BLaER1 (cell line): ENCODE results near the gene KLHL12.

ENCODE experiments used
- H3K27ac ChIP-seq: shearing (Covaris generic); formaldehyde crosslinking; 2 replicates; pipeline ENCODE4 v1.8.1; 2022
- H3K27me3 ChIP-seq: shearing (Covaris generic); formaldehyde crosslinking; 2 replicates; pipeline ENCODE4 v1.8.1; 2022
- H3K36me3 ChIP-seq: shearing (Covaris generic); formaldehyde crosslinking; 2 replicates; pipeline ENCODE4 v1.8.1; 2022
- H3K4me1 ChIP-seq: shearing (Covaris generic); formaldehyde crosslinking; 2 replicates; pipeline ENCODE4 v1.8.1; 2022
- H3K4me2 ChIP-seq: shearing (Covaris generic); formaldehyde crosslinking; 2 replicates; pipeline ENCODE4 v1.8.1; 2022
- H3K4me3 ChIP-seq: shearing (Covaris generic); formaldehyde crosslinking; 2 replicates; pipeline ENCODE4 v1.8.1; 2022
- H3K9ac ChIP-seq: shearing (Covaris generic); formaldehyde crosslinking; 2 replicates; pipeline ENCODE4 v1.8.1; 2022
- H3K9me3 ChIP-seq: shearing (Covaris generic); formaldehyde crosslinking; 2 replicates; pipeline ENCODE4 v1.8.1; 2022
- H4K20me1 ChIP-seq: shearing (Covaris generic); formaldehyde crosslinking; 2 replicates; pipeline ENCODE4 v1.8.1; 2022
- Cebpa-rat ChIP-seq: shearing (Covaris generic); IDR thresholded peaks from 2 replicates; pipeline ENCODE4 v1.8.1; 2022

The KLHL12 gene

GRCh38 chr1:202964791-202965410 is 37.9 kb upstream of the KLHL12 start:
- no peaks in the 10 kb centered on the region for H3K9me3 ChIP-seq
- H3K9ac ChIP-seq = no peak overlapping the region
- no peak for TF ChIP-seq Cebpa-rat
- no peaks in the 10 kb centered on the region for H3K27me3 ChIP-seq
- peaks cover 50% of the 10 kb centered on the region for H3K36me3 ChIP-seq
- no peak overlapping the region for H3K4me3 ChIP-seq
- H3K4me1 ChIP-seq = peaks cover 45% of the 10 kb centered on the region
- no peak overlapping the region for H3K27ac ChIP-seq
- H4K20me1 ChIP-seq = 0 out of 2 replicates have a peak, but pooled peaks cover 8% of the 10 kb centered on the region
- H3K4me2 ChIP-seq = peak overlapping the region; percentile 98; the same call in 1 of the 2 replicates

DNA sequence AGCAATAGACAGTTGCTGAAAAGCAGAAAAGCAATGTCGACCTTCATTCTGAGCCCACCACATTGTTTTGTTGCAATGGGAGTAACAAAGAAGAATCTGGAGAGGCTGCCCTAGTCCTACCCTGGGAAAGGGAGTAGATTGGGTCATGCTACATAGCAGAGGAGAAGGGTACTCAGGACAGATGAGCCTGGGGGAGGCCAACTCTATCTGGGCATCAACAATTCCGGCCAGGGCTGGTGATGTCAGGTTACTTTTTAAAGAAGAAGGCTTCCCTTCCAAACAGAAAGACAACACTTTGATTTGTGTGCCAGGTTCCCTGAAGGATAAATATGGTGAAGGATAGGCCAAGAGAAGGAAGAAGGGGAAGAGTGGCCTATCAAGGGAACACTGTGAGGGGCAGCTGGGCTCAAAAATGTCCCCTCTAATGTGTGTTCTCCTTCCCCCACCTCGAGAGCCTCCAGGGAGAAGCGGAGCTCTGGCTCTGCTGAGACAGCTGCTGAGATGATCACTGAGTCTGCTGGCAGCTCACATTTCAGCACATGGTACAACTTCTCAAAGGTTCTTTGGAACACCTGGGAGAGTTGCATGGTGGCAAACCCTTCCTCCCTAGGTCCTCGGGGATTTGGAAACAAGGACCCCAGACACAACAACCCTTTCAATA is 34.3 kb upstream of the KLHL12 start:
- peaks cover 35% of the 10 kb centered on the region for H3K4me1 ChIP-seq
- peak overlapping the region; percentile 5; the same call in 1 of the 2 replicates for H3K9ac ChIP-seq
- no peaks in the 10 kb centered on the region for H3K9me3 ChIP-seq
- no peak overlapping the region for H3K4me3 ChIP-seq
- TF ChIP-seq Cebpa-rat = no peak
- no peaks in the 10 kb centered on the region for H3K27me3 ChIP-seq
- no peak overlapping the region for H3K27ac ChIP-seq
- no peak overlapping the region for H3K4me2 ChIP-seq
- H4K20me1 ChIP-seq = peaks cover 21% of the 10 kb centered on the region
- H3K36me3 ChIP-seq = peaks cover 52% of the 10 kb centered on the region

DNA sequence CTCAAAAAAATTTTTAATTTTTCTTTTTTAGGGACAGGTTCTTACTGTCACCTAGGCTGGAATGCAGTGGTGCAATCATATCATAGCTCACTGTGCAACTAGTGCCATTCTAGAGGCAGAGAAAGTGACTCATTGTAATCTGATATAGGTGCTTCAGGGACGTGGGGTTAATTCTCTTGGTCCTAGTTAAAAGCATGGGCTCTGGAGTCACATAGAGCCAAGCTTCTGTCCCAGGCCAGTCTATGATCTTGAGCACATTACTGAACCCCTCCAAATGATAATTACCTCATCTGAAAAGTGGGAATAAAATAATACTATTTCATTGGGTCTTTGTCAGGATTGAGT is 32.2 kb upstream of the KLHL12 start:
- TF ChIP-seq Cebpa-rat = no peak
- H3K27me3 ChIP-seq = no peaks in the 10 kb centered on the region
- peaks cover 56% of the 10 kb centered on the region for H3K36me3 ChIP-seq
- no peaks in the 10 kb centered on the region for H3K9me3 ChIP-seq
- H3K9ac ChIP-seq = no peak overlapping the region
- no peak overlapping the region for H3K27ac ChIP-seq
- H4K20me1 ChIP-seq = peaks cover 38% of the 10 kb centered on the region
- no peak overlapping the region for H3K4me2 ChIP-seq
- no peak overlapping the region for H3K4me3 ChIP-seq
- peaks cover 31% of the 10 kb centered on the region for H3K4me1 ChIP-seq

DNA sequence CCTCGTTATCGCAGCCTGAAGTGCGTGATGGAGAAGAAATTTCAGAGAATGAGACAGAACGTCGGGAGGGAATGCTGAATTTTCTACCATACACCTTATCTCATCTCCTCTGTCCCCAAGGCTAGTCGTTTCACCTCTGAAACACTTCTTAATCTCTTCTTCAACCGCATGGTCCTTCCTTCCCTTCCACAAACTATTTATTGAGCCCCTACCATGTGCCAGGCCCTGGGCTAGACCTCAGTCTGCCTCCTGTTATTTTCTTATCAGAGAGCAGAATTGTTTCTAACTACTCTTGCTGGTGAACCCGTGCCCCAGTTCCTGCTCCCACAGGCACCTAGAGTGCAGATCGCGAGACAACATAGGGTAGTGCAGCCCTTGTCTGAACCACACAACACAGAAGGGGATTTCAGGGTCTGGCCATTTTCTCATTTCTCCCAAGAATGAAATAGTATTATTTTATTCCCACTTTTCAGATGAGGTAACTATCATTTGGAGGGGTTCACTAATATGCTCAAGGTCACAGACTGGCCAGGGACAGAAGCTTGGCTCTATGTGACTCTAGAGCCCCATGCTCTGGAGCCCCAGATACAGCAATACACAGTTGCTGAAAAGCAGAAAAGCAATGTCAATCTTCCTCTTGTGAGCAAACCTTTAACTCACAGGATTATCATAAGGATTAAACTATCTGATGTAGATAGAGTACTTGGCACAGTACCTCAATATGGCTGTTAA is 31.7 kb upstream of the KLHL12 start:
- 0 out of 2 replicates have a peak overlapping the region, but pooled peaks have one; percentile 26 for H3K27ac ChIP-seq
- peaks cover 35% of the 10 kb centered on the region for H3K4me1 ChIP-seq
- H3K9me3 ChIP-seq = no peaks in the 10 kb centered on the region
- H3K9ac ChIP-seq = peak overlapping the region; percentile 97
- peaks cover 43% of the 10 kb centered on the region for H4K20me1 ChIP-seq
- peak overlapping the region; percentile 99 for H3K4me3 ChIP-seq
- TF ChIP-seq Cebpa-rat = no peak
- H3K27me3 ChIP-seq = no peaks in the 10 kb centered on the region
- peaks cover 56% of the 10 kb centered on the region for H3K36me3 ChIP-seq
- peak overlapping the region; percentile 91 for H3K4me2 ChIP-seq

DNA sequence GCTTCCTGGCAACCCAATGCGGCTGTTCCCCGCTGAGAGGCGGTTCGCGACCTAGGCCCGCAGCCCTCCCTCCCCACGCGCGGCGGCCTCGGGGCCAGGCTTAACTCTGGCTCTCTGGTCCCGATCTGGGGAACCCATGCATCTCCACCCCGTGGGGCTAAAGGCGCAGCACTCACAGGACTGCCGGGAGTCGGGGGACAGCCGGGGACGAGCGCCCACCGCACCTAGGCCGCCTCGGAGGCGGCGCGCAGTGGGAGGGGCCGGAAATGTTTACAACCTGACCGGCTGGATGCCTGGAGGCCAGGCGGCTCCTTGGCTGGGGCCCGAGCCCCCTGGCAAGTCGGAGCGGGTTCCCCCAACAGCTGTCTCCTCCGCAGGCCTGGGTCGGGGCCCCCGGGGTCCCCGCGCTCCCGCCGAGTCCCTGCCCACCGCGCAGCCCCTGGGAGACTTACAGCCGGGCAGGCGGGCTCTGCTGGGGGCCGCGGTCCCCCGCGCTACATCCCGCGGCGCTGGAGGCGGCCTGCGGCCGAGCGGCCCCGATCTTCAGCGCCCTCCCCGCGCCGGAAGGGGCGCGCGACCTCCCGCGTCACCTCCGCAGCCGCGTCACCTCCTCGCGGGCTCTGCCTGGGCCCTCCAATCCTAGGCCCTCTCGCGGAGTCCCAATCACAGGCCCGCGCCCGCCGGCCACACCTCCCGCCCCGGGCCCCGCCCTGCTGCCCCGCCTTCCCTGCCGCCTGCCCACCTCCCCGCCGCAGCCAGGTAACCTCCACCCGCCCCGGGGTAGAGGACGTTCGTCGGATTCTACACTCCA is 30.9 kb upstream of the KLHL12 start, which contains the start of gene ADIPOR1:
Gene ADIPOR1, minus strand, starts transcription at position 580 of the 811 bp plus-strand sequence. CDS start 7,242 bp downstream, outside the sequence.
- H4K20me1 ChIP-seq = peaks cover 51% of the 10 kb centered on the region
- H3K27me3 ChIP-seq = no peaks in the 10 kb centered on the region
- TF ChIP-seq Cebpa-rat = no peak
- H3K4me2 ChIP-seq = peak within 1 kb of the TSS; percentile 96
- peaks cover 51% of the 10 kb centered on the region for H3K36me3 ChIP-seq
- H3K4me1 ChIP-seq = peaks cover 40% of the 10 kb centered on the region
- H3K27ac ChIP-seq = peak within 1 kb of the TSS; percentile 95
- peak within 1 kb of the TSS; percentile 99 for H3K4me3 ChIP-seq
- H3K9me3 ChIP-seq = no peaks in the 10 kb centered on the region
- H3K9ac ChIP-seq = peak within 1 kb of the TSS; percentile 97

DNA sequence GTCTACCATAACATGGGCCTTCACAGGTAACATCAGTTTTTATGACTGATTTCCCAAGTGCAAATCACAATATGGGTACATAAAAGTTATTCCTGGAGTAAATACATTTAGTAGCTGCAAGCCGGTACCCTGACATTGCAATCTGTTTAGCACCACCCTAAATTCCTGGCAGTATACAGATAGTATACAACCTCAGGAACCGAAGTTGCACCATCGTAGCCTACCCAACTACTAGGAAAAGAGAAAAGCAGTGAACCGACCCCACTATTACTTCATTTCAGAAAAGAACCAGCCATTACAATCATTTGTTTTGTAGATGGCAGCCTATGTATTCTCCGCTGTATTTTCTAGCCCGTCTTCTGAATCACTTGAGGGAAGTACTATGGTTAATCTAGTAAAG is 29.9 kb upstream of the KLHL12 start:
- peak overlapping the region; percentile 96 for H3K4me2 ChIP-seq
- no peak overlapping the region for H3K27ac ChIP-seq
- H3K9me3 ChIP-seq = no peaks in the 10 kb centered on the region
- H3K36me3 ChIP-seq = peaks cover 47% of the 10 kb centered on the region
- H3K9ac ChIP-seq = peak overlapping the region; percentile 97
- H3K4me1 ChIP-seq = peaks cover 40% of the 10 kb centered on the region
- no peaks in the 10 kb centered on the region for H3K27me3 ChIP-seq
- peaks cover 61% of the 10 kb centered on the region for H4K20me1 ChIP-seq
- no peak for TF ChIP-seq Cebpa-rat
- H3K4me3 ChIP-seq = peak overlapping the region; percentile 99

- no peak for TF ChIP-seq Cebpa-rat
- H3K27me3 ChIP-seq = no peaks in the 10 kb centered on the region
- H3K4me2 ChIP-seq = no peak overlapping the region
- no peaks in the 10 kb centered on the region for H3K9me3 ChIP-seq
- peaks cover 86% of the 10 kb centered on the region for H4K20me1 ChIP-seq
- H3K4me1 ChIP-seq = peaks cover 40% of the 10 kb centered on the region
- H3K4me3 ChIP-seq = no peak overlapping the region
- no peak overlapping the region for H3K9ac ChIP-seq
- H3K36me3 ChIP-seq = peaks cover 62% of the 10 kb centered on the region
- H3K27ac ChIP-seq = no peak overlapping the region
These were observed 27.2 kb upstream of the KLHL12 start for GRCh38 chr1:202954057-202954745.

- no peaks in the 10 kb centered on the region for H3K9me3 ChIP-seq
- peaks cover 70% of the 10 kb centered on the region for H3K36me3 ChIP-seq
- no peak overlapping the region for H3K4me2 ChIP-seq
- peaks cover 33% of the 10 kb centered on the region for H3K4me1 ChIP-seq
- no peak for TF ChIP-seq Cebpa-rat
- H4K20me1 ChIP-seq = peaks cover 88% of the 10 kb centered on the region
- H3K27me3 ChIP-seq = no peaks in the 10 kb centered on the region
- no peak overlapping the region for H3K9ac ChIP-seq
- no peak overlapping the region for H3K27ac ChIP-seq
- no peak overlapping the region for H3K4me3 ChIP-seq
These were observed 26.4 kb upstream of the KLHL12 start for GRCh38 chr1:202953392-202953791.

DNA sequence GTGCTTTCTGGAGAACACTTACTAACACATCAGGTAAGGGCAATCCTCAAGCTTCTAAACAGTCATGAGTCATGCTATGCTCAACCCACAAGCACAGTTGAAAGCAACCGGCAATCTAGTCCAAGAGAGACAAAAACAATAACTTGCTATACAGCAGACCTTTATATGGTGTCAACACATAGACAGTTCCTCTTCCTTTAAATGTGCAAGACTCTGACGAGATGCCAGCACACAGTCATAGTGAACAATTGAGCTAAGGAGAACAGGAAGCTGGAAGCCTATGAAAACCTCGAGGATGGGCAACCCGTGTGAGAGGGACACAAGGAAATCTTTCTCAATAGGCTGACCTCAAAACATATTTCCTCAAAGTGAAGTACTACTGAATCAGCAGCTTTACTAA is 25.8 kb upstream of the KLHL12 start:
- Histone ChIP-seq H3K36me3 (peaks cover 76% of the 10 kb centered on the region), H4K20me1 (peaks cover 91% of the 10 kb centered on the region), H3K4me3 (no peak overlapping the region), H3K27ac (no peak overlapping the region), H3K9me3 (no peaks in the 10 kb centered on the region), H3K9ac (no peak overlapping the region), H3K4me2 (no peak overlapping the region), H3K27me3 (no peaks in the 10 kb centered on the region), H3K4me1 (peaks cover 33% of the 10 kb centered on the region)
- TF ChIP-seq Cebpa-rat = no peak
